Left colon (tissue), 2 donors: ENCODE measurements around the gene MBD3L2. TPM values are rescaled to one million over a fixed set of nuclear protein-coding genes. Genes with fewer than 3 reads are reported as not detected.

Experiments
- ATAC-seq: fragments of 200-7000 bp; cut with Tn5 transposase; one replicate; pipeline ENCODE4 v1.9.1; 2020; ENCODE audit warnings: mild to moderate bottlenecking, moderate library complexity
- DNase-seq, 2 donors: peaks; one replicate each; pipeline ENCODE4 v3.0.0-alpha.2; 2020
- intact Hi-C, 2 donors: fragments of 100-400 bp; cut with DNase I in 1 of 2; cut with micrococcal nuclease in 1 of 2; formaldehyde crosslinking; loops; one replicate each; pipeline versions ENCODE4 v1.11.2 to v1.14.0; 2022; cut with DNase I, micrococcal nuclease
- total RNA-seq, 2 donors: library from RNA; stranded (reverse); fragmentation: NEBNext Ultra II Directional; extraction: Animal tissue kit (Norgen Biotek cat#: 25700); gene quantifications; one replicate each; pipeline ENCODE4 v1.2.1, GENCODE V29; 2021
- donor health status: DM: no; HTN: no; CAD: no.
- donor health status: DM: yes; HTN: yes; CAD: no.

The MBD3L2 gene
- total RNA-seq, 2 donors from 2014 or later, result not detected

GRCh38 chr19:7098701-7099596, 49.8 kb downstream of the MBD3L2 start:
- intact Hi-C loops, result no loop called here
- ATAC-seq, result peak; percentile 93
- DNase-seq, result peak; percentile 89 to 95

GRCh38 chr19:7099597-7099921, 50.4 kb downstream of the MBD3L2 start:
- ATAC-seq (no peak), DNase-seq (no peak)
- intact Hi-C loops, result no loop called here

Other genes starting within 250 kb of the MBD3L2 start
- gene ADGRE1, start 161.7 kb upstream of the MBD3L2 start, total RNA-seq, result under 1 TPM; 0.24 to 0.92 TPM
- not detected for gene MBD3L2B, start 27.9 kb upstream of the MBD3L2 start, total RNA-seq
- gene MBD3L5, start 18.7 kb upstream of the MBD3L2 start, total RNA-seq, result not detected
- gene MBD3L4, start 9.1 kb upstream of the MBD3L2 start, total RNA-seq, result not detected
- gene MBD3L3, start 9.4 kb downstream of the MBD3L2 start, total RNA-seq, result not detected
- gene ZNF557, start 20.4 kb downstream of the MBD3L2 start, total RNA-seq, result 1 to 10 TPM; 7.8 to 9.6 TPM
- 10 to 100 TPM; 81.9 to 84.9 TPM for gene INSR, start 245.1 kb downstream of the MBD3L2 start, total RNA-seq